ENCODE results near the gene ABR.

GRCh38 chr17:1024076-1024475 is 155.7 kb downstream of the ABR start:
- TF ChIP-seq CTCF (IDR thresholded peaks at IDR 0.05) (no peak), POLR2A (IDR thresholded peaks at IDR 0.05) (no peak)
